ENCODE data around the gene ZNF436. TPM values are rescaled to one million over a fixed set of nuclear protein-coding genes. Genes with fewer than 3 reads are reported as not detected.

Gene ZNF436
- total and polyA plus RNA-seq, 2 donors (not counting 1 experiment from before 2014, with no cell fraction given), result 1.9 to 10.1 TPM

GRCh38 chr1:23356471-23357137, 13.0 kb downstream of the ZNF436 start:
- ChIA-PET CTCF (interaction anchor here (1.4 kb wide), 1 partner anchor 12 kb away, joined by 4 read pairs; the partner anchor contains the start of gene HNRNPR), POLR2A (no interaction called here)
- no peaks in the 10 kb centered on the region for H3K4me1 ChIP-seq (ENCODE audit: control insufficient read depth in 2 of 2, insufficient read depth in 2 of 2, low read length in 2 of 2)
- Mint-ChIP-seq H3K27ac (no peak overlapping the region), H3K9me3 (ENCODE audit: insufficient read depth) (peaks cover 18% of the 10 kb centered on the region), H3K4me1 (no peaks in the 10 kb centered on the region), H3K4me3 (no peak overlapping the region), H3K27me3 (no peaks in the 10 kb centered on the region)
- H3K79me2 ChIP-seq (ENCODE audit: control insufficient read depth, insufficient read depth, low read length), result no peaks in the 10 kb centered on the region
- H3K4me2 ChIP-seq (replicated peaks; ENCODE audit: low read depth, low read length, poor library complexity, severe bottlenecking), result no peak overlapping the region
- DNase-seq, result no peak
- H3K4me3 ChIP-seq (ENCODE audit: control extremely low read depth in 1 of 5, extremely low read depth in 1 of 5, insufficient read depth in 1 of 5, low read depth in 2 of 5, low read length in 4 of 5), result no peak overlapping the region
- no peaks in the 10 kb centered on the region for H4K20me1 ChIP-seq (ENCODE audit: control insufficient read depth, insufficient read depth, low read length, poor library complexity, severe bottlenecking)
- H3K9me3 ChIP-seq (ENCODE audit: control extremely low read depth in 1 of 3, control insufficient read depth in 2 of 3, insufficient read depth in 1 of 3, low read length in 2 of 3), result peaks cover 2 to 17% (median 12%) of the 10 kb centered on the region in 3 donors
- no peak for ATAC-seq (ENCODE audit: low read depth)
- 90% methylated on average over 2 of the region's 8 CpGs for WGBS (ENCODE audit: insufficient coverage)
- peaks cover 0 to 3% of the 10 kb centered on the region in 2 experiments for H3K36me3 ChIP-seq (replicated peaks in 1 of 2; ENCODE audit: control extremely low read depth in 1 of 2, control insufficient read depth in 1 of 2, extremely low read depth in 1 of 2, insufficient read depth in 2 of 2, low read length in 1 of 2)
- no peak overlapping the region for H3K27ac ChIP-seq (ENCODE audit: low read length in 2 of 2)
- no peak overlapping the region for H2AFZ ChIP-seq (ENCODE audit: insufficient read depth, low read depth, low read length, poor library complexity, severe bottlenecking)
- no peaks in the 10 kb centered on the region for H3K27me3 ChIP-seq (replicated peaks in 1 of 4; ENCODE audit: control extremely low read depth in 1 of 4, control insufficient read depth in 3 of 4, insufficient read depth in 4 of 4, low read length in 3 of 4)
- intact Hi-C loops (cut with micrococcal nuclease), result no loop called here
- TF ChIP-seq CTCF (IDR thresholded peaks at IDR 0.05) (no peak), EZH2 (IDR thresholded peaks at IDR 0.05; ENCODE audit: borderline replicate concordance, insufficient read depth, low read depth, low read length, poor library complexity, severe bottlenecking) (no peak)
- H3K9ac ChIP-seq (ENCODE audit: low read length), result no peak overlapping the region

GRCh38 chr1:23354245-23354644, 15.4 kb downstream of the ZNF436 start:
- Histone ChIP-seq H2AFZ (ENCODE audit: insufficient read depth, low read depth, low read length, poor library complexity, severe bottlenecking) (no peak overlapping the region), H3K4me3 (ENCODE audit: control extremely low read depth in 1 of 5, extremely low read depth in 1 of 5, insufficient read depth in 1 of 5, low read depth in 2 of 5, low read length in 4 of 5) (no peak overlapping the region), H3K27ac (ENCODE audit: low read length in 2 of 2) (no peak overlapping the region), H3K9ac (ENCODE audit: low read length) (no peak overlapping the region), H3K4me1 (ENCODE audit: control insufficient read depth in 2 of 2, insufficient read depth in 2 of 2, low read length in 2 of 2) (no peaks in the 10 kb centered on the region), H4K20me1 (ENCODE audit: control insufficient read depth, insufficient read depth, low read length, poor library complexity, severe bottlenecking) (no peaks in the 10 kb centered on the region), H3K27me3 (replicated peaks in 1 of 4; ENCODE audit: control extremely low read depth in 1 of 4, control insufficient read depth in 3 of 4, insufficient read depth in 4 of 4, low read length in 3 of 4) (no peaks in the 10 kb centered on the region), H3K9me3 (ENCODE audit: control extremely low read depth in 1 of 3, control insufficient read depth in 2 of 3, insufficient read depth in 1 of 3, low read length in 2 of 3) (peaks cover 0 to 10% (median 0%) of the 10 kb centered on the region in 3 donors), H3K4me2 (replicated peaks; ENCODE audit: low read depth, low read length, poor library complexity, severe bottlenecking) (no peak overlapping the region), H3K79me2 (ENCODE audit: control insufficient read depth, insufficient read depth, low read length) (no peaks in the 10 kb centered on the region), H3K36me3 (replicated peaks in 1 of 2; ENCODE audit: control extremely low read depth in 1 of 2, control insufficient read depth in 1 of 2, extremely low read depth in 1 of 2, insufficient read depth in 2 of 2, low read length in 1 of 2) (no peaks in the 10 kb centered on the region)
- 29% methylated on average over 1 of the region's 3 CpGs for WGBS (ENCODE audit: insufficient coverage)
- peaks cover 2% of the 10 kb centered on the region for H3K9me3 Mint-ChIP-seq (ENCODE audit: insufficient read depth)
- H3K27me3 Mint-ChIP-seq, result no peaks in the 10 kb centered on the region
- no peaks in the 10 kb centered on the region for H3K4me1 Mint-ChIP-seq
- no peak overlapping the region for H3K27ac Mint-ChIP-seq
- intact Hi-C loops (cut with micrococcal nuclease), result no loop called here
- TF ChIP-seq CTCF (IDR thresholded peaks at IDR 0.05), result no peak
- no peak for TF ChIP-seq EZH2 (IDR thresholded peaks at IDR 0.05; ENCODE audit: borderline replicate concordance, insufficient read depth, low read depth, low read length, poor library complexity, severe bottlenecking)
- ATAC-seq (ENCODE audit: low read depth) (no peak), DNase-seq (no peak)
- CTCF ChIA-PET, result no interaction called here
- no peak overlapping the region for H3K4me3 Mint-ChIP-seq
- POLR2A ChIA-PET, result interaction anchor here (0.8 kb wide), 1 partner anchor 10 kb away, joined by 4 read pairs; the partner anchor contains the start of gene HNRNPR
